Measurements from ENCODE around the gene ALB.
"Not testable (repeated sequence)": the region's sequence is repeated elsewhere in the genome, so short reads cannot be mapped to it uniquely, and the experiment has no call there.

The ALB gene

GRCh38 chr4:73404042-73404441 lies at the start of gene ALB:
Gene ALB, plus strand, starts transcription at chr4:73404287. Its CDS starts 41 bp downstream, at chr4:73404328.
- DNase-seq = no peak

DNA sequence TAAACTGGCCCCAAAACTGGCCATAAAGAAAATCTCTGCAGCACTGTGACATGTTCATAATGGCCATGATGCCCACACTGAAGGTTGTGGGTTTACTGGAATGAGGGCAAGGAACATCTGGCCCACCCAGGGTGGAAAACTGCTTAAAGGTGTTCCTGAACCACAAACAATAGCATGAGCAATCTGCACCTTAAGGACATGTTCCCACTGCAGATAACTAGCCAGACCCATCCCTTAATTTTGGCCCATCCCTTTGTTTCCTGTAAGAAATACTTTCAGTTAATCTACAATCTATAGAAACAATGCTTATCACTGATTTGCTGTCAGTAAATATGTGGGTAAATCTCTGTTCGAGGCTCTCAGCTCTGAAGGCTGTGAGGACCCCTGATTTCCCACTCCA lies 46.9 kb upstream of the ALB start:
- not testable (repeated sequence) for DNase-seq

- DNase-seq = not testable (repeated sequence)
These were observed 34.4 kb upstream of the ALB start for GRCh38 chr4:73369506-73370199.

DNA sequence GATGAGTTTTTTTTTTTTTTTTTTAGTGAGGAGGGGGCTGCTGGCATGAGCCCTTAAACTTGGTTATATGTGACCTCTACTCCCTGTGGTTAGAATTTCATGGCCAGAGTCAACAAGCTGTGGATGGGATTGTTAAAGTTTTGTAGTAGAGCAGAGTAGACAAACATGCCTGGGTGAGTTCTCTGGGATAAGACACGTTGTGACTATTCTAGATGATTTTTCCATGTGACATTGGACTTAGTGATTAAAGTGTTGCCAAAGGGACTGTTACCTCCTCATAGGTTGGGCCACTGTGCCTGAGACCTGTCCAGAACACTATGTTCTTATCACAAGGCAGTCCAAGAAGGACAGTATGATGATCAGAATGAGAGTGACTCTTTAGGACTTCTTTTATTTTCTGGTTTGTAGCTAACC lies 28.8 kb upstream of the ALB start:
- no peak for DNase-seq

GRCh38 chr4:73376251-73376650 lies 27.8 kb upstream of the ALB start:
- DNase-seq = no peak

- peak in 1 of 2 experiments; percentile 4 for DNase-seq
These were observed 27.1 kb upstream of the ALB start for GRCh38 chr4:73376976-73377375.

- DNase-seq = no peak
These were observed 25.2 kb upstream of the ALB start for GRCh38 chr4:73378887-73379286.

DNA sequence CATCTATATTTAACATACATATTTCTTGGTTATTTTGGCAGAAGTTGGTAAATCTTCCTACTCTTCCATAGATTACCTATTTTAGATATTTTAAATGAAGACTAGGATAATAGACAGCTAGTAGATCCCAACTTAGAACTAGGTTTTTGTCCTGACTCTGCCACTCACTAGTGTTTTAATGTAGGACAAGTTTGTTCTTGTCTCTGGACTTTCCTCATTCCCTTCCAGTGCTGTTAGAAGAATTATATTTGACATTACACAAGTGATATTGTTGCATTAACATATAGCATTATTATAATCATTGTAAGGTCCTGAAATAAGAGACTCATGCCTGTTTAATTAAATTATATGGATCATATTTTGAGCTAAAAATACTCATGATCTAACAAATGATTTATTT lies 24.1 kb upstream of the ALB start:
- no peak for DNase-seq

DNA sequence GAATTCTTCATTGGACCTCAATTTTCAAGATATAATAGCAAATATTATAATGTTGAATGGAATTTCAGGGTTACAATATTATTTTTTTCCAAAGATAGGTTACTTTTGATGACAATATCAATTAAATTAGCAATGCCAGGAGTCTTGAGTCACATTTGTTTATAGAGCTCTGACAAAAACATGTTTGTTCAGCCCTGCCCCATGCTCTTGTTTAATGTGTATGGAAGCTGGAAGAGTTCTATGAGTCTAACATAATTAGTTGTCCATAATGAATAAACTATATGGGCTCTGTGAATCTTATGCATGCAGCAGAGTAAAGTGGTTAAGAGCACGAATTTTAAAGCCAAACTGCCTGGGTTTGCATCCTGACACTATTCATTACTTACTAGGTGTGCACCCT lies 22.9 kb upstream of the ALB start:
- DNase-seq = no peak

- DNase-seq = no peak
These were observed 20.6 kb upstream of the ALB start for GRCh38 chr4:73383452-73383851.

DNA sequence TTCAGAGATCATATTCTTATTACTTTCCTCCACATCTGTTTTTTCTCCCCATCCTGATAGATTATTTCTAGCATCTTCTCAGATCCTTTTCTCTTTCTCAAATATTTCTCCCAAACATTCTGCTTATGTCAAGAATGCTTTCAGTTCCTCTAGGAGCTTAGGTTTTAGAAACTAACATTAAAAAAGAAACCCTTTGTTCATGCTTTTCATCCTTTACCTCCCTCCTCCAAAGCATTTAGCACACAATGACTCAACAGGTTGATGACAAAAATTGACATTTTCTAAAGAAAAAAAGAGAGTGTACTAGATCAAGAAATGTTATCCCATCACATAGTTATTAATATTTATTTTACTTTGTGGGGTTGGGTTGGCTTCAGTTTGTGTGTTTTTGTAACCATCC lies 16.5 kb upstream of the ALB start:
- DNase-seq = no peak

DNA sequence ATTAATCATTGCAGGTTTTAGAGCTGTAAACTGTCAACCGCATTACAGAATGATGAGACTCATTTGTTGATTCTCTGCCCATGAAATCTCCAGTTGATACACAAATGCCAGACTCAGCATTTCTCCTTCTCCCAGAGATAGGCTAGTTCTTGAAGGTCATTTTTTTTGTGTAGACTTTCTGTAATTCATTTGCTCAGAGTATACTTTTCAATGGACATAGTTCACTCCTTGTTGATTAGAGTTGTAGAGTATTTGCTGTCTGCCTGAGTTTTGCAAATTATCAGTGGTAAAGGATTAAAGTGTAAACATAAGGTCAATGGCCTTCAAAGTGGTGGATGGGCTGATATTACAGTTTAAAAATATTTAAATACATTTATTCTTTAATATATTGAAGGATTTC lies 15.2 kb upstream of the ALB start:
- no peak for DNase-seq

GRCh38 chr4:73389663-73390062 lies 14.4 kb upstream of the ALB start:
- DNase-seq = not testable (repeated sequence)

- DNase-seq = no peak
These were observed 12.3 kb upstream of the ALB start for GRCh38 chr4:73391774-73392173.

- no peak for DNase-seq
These were observed 11.2 kb upstream of the ALB start for GRCh38 chr4:73392936-73393335.

DNA sequence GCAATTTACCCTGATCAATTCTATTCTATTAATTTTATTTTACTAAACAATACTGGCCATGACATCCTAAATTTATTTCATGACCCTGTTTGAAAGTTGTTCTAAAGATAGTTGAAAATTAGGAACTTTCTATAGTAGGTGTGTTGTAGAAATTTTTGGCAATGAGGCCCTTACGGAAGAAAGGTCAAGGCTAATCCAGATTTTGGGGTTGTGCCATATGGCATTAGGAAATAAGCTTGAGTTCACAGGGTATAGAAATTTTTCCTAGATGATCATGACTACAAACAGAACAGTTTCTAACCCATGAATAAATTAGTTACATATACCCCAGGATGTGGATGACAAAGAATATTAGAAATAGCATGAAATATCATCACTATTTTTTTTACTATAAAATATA lies 7.8 kb upstream of the ALB start:
- no peak for DNase-seq

DNA sequence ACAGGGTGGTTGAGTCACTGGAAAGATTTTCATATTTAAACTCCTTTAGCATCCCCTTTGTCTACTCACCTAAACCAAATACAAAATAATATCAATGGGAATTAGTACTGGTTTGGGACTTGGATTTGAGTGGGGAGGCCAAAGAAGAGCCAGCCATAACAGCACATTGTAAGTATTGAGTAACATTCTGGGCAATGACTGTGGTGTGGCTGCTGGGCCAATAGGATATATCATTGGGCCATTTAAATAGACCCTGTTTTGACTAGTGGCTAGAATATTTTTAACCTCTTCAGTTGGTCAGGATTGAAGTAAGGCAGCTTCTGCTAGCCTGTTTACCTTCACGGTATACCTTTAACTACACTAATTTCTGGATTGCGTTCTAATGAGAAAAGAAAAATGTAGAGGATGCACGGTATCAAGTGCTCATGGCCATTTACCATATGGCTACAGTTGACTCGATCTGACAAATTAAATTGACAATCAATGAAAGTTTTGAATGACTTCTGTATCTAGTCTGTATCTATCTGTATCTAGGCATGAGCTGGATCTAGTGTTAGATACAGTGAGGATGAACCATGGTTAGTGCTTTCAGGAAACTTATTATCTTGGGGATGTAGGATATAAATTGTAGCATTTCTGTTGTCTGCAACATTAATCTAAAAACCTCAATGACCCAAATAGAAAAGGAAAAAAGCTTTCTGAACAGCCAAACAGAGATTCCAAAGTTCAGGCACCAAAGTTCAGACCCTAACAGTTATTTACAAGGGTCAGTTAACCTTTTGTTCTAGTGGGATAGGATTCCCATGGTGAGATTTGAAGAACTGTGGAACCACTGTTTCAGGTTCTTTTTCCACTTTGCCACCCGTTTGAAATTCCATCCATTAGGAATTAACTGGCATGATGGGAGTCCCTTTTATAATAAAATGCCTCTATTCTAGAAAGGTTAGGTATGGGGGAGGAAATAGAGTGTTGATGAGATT lies 6.8 kb upstream of the ALB start:
- DNase-seq = no peak

DNA sequence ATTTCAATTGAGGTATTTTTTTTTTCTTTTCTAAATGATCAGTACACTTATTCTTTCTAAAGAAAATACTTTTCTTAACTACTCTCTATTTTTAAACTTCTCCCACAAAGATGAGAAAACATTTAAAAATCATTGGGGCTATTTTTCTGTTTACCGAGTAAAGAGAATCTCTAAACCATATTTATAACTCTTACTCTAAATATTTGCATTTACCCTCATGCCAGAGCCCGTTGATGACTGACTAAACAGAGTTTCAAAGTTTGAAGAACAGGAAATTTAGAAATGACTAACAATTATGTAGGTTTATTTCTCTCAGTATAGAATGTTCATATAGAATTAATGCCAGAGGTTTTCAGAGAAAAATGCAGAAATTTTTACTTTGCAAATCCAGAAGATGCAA lies 2.7 kb upstream of the ALB start:
- DNase-seq = no peak

DNA sequence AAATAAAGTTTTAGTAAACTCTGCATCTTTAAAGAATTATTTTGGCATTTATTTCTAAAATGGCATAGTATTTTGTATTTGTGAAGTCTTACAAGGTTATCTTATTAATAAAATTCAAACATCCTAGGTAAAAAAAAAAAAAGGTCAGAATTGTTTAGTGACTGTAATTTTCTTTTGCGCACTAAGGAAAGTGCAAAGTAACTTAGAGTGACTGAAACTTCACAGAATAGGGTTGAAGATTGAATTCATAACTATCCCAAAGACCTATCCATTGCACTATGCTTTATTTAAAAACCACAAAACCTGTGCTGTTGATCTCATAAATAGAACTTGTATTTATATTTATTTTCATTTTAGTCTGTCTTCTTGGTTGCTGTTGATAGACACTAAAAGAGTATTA lies 370 bp downstream of the ALB start:
- no peak for DNase-seq

DNA sequence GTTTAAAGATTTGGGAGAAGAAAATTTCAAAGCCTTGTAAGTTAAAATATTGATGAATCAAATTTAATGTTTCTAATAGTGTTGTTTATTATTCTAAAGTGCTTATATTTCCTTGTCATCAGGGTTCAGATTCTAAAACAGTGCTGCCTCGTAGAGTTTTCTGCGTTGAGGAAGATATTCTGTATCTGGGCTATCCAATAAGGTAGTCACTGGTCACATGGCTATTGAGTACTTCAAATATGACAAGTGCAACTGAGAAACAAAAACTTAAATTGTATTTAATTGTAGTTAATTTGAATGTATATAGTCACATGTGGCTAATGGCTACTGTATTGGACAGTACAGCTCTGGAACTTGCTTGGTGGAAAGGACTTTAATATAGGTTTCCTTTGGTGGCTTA lies 1.1 kb downstream of the ALB start:
- no peak for DNase-seq

GRCh38 chr4:73406548-73406875 lies 2.4 kb downstream of the ALB start:
- DNase-seq = no peak

DNA sequence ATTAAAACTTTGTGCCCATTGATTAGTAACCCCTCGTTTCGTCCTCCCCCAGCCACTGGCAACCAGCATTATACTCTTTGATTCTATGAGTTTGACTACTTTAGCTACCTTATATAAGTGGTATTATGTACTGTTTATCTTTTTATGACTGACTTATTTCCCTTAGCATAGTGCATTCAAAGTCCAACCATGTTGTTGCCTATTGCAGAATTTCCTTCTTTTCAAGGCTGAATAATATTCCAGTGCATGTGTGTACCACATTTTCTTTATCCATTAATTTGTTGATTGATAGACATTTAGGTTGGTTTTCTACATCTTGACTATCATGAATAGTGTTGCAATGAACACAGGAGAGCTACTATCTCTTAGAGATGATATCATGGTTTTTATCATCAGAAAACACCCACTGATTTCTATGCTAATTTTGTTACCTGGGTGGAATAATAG lies 3.2 kb downstream of the ALB start:
- DNase-seq = no peak

GRCh38 chr4:73408181-73408867 lies 4.2 kb downstream of the ALB start:
- DNase-seq = peak in 1 of 2 experiments; percentile 2
